GM18519 (cell line): ENCODE measurements around the gene TNNC2.
"Not testable (repeated sequence)": the region's sequence is repeated elsewhere in the genome, so short reads cannot be mapped to it uniquely, and the experiment has no call there.

ENCODE experiments used
- ATAC-seq: cut with Tn5 transposase; IDR thresholded peaks from one replicate; pipeline ENCODE4 v1.9.1; 2021; ENCODE audit warnings: mild to moderate bottlenecking, moderate library complexity; ENCODE audit not compliant: unreplicated experiment, low FRiP score

The TNNC2 gene

DNA sequence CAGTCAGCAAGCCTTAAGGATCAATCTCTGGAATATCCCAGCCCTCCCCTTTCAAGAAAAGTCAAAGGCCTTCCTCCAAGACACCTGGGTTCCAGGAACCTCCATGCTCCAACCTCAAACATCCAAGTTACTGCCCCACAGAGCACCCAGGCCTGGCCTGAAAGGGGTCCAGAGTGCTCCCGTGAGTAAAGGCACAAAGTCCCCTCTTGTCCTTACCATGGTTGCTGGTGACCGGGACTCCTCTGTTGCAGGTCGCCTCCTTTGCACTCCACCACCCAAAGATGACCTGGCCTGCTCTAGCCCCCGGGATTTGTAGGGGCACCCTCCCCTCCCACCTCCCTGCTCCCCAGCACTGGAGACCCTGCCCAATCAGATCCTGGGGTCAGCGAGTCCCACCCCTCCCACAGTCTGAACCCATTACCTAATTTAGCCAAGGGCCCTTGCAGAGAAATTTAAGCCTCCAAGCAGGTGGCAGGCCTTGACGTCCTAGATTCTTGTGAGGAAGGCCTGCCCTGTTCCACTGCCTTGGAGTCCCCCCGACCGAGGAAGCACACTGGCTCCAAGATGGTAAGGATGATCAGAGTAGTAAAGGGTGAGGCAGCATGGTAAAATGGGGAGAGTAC, at the start of gene TNNC2:
Gene TNNC2, minus strand, starts transcription at position 283 of the 623 bp plus-strand sequence. Its CDS starts 64 bp downstream, at position 219.
- no peak for ATAC-seq

DNA sequence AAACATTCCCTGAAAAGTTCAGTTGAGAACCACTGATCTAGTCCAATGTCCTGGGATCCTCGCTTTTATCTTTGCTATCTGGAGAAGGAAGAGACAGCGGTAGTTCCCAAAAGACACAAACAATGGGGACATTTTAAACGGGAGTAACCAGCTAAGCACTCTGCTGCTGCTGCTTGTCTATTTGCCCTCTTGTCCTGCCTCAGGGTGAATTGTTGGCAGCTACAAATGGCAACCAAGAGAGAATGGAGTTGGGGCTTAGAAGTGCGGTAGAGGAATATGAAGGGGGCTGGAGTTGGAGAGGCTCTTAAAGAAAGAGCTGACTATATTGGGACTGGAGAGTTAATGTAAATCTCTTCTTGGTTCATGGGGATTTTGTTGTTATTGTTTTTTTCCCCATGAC, 47.5 kb upstream of the TNNC2 start:
- no peak for ATAC-seq

GRCh38 chr20:45874104-45874481, 47.0 kb upstream of the TNNC2 start:
- not testable (repeated sequence) for ATAC-seq

- no peak for ATAC-seq
Observed at GRCh38 chr20:45873409-45874103, 46.4 kb upstream of the TNNC2 start.

DNA sequence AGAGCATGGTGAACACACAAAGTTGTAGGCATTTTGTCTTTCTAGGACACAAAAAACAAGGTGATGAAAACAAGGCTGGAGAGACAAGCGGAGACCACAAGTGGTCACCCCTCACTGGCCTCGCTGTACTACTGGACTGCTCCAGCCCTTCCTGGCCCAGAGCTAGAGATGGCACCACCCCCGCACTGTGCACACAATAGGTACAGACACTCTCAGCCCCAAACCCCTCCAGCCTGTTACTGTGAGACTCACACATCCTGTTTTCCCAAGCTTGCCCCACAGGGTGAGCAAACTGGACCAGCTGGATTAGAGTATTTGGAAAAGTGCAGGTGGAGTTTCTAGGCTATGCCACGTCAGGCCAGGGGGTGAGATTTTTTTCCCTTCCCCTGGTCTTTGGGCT, 45.5 kb upstream of the TNNC2 start:
- no peak for ATAC-seq

DNA sequence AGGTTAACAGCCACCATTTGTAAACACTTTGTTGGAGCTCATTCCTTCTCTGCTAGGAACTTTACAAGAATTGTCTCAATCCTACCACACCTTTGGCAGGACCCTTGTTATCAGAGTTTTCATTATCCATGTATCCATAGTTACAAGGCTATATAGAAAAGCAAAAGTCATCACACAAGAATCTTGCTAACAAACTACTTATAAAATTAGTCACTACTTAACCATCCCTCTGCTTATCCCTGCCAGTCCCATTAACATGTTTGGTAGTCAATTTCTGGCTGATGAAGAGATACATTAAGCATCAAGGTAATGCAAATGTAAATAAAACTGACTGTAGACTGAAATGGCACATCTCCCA, 40.7 kb upstream of the TNNC2 start:
- ATAC-seq = no peak

GRCh38 chr20:45867136-45867818, 40.2 kb upstream of the TNNC2 start:
- no peak for ATAC-seq

GRCh38 chr20:45866454-45866853, 39.3 kb upstream of the TNNC2 start:
- no peak for ATAC-seq

GRCh38 chr20:45863543-45864470, 36.7 kb upstream of the TNNC2 start:
- no peak for ATAC-seq

DNA sequence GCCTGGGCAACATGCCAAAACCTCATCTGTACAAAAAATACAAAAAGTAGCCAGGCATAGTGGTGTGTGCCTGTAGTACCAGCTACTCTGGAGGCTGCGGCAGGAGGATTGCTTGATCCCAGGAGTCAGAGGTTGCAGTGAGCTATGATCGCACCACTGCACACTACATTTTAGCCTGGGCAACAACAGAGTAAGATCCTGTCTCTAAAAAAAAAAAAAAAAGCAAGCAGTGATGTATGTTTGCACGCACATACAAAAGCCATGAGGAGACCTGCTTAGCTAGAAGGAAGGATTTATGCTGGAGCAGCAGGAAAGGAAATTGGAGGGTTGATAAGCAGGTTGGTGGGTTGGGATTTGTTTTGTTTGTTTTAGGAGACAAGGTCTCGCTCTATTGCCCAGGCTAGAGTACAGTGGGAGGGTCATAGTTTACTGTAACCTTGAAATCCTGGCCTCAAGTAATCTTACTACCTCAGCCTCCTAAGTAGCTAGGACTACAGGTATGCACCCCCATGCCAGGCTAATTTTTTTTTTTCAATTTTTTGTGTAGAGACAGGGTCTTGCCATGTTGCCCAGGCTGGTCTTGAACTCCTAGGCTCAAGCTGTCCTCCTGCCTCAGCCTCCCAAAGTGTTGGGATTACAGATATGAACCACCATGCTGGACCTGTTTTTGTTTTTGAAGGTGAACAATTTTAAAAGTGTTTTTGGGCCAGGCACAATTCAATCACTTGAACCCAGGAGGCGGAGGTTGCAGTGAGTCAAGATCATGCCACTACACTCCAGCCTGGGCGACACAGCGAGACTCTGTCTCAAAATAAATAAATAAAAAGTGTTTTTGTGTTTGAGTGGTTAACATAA, 34.3 kb upstream of the TNNC2 start:
- no peak for ATAC-seq

DNA sequence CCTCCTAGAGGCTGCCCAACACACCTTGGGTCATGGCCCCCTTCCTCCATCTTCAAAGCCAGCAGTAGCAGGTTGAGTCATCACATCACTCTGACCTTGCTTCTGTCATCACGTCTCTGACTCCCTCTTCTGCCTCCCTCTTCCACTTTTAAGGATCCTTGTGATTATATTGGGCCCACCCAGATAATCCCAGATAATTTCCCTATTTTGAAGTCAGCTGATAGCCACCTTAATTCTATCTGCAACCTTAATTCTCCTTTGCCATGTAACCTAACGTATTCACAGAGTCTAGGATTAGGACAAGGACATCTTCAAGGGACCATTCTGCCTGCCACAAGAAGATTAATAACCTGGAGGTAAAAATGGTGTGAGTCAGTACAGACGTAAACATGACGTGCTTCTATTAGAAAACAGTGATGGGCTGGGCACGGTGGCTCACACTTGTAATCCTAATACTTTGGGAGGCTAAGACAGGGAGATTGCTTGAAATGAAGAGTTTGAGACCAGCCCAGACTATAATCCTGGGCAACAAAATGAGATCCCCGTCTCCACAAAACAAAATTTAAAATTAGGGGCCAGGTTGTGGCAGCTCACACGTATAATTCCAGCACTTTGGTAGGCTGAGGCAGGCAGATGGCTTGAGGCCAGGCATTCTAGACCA, 33.6 kb upstream of the TNNC2 start:
- ATAC-seq = no peak

- no peak for ATAC-seq
Observed at GRCh38 chr20:45859916-45860315, 32.8 kb upstream of the TNNC2 start.

- ATAC-seq = no peak
Observed at GRCh38 chr20:45857882-45858216, 30.7 kb upstream of the TNNC2 start.

GRCh38 chr20:45857114-45857881, 30.2 kb upstream of the TNNC2 start, which contains the start of the genes ACOT8 and ZSWIM3:
ACOT8 (minus strand) TSS chr20:45857392; CDS start chr20:45857315, 77 bp downstream.
ZSWIM3 (plus strand) TSS chr20:45857614; CDS start chr20:45857826, 212 bp downstream.
- ATAC-seq = peak; percentile 90

GRCh38 chr20:45853484-45853883, 26.4 kb upstream of the TNNC2 start:
- no peak for ATAC-seq

DNA sequence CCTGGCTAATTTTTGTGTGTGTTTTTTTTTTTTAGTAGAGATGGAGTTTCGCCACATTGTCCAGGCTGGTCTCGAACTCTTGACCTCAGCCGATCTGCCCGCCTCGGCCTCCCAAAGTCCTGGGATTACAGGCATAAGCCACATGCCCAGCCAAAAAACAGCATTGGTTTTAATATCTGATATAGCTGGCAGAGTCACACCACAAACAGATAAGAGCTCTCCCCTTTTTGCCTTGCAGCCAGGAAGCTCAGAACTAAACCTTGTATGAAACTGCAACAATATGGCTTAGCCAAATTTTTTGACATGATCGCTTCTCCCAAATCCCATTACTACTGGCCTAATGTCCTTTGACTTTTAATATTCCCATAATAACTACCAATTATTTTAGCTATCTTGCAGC, 25.2 kb upstream of the TNNC2 start:
- ATAC-seq = no peak

DNA sequence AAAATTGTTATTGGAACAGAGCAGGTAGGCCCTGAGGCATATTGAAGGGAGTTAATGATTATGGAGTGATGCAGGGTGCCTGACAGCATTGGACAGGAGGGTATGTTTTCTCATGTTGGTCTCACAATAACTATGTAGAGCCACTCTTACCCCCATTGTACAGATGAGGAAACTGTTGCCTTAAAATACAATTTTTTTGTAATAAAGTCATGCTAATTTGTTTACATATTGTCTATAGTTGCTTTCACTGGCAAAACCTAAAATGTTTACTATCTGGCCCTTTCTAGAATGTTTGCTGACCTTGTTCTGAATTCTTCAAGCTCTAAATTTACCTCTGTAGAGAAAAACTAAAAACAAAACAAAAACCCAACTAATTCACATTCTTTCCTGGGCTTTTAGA, 24.4 kb upstream of the TNNC2 start:
- no peak for ATAC-seq

GRCh38 chr20:45850926-45851325, 23.8 kb upstream of the TNNC2 start:
- no peak for ATAC-seq

DNA sequence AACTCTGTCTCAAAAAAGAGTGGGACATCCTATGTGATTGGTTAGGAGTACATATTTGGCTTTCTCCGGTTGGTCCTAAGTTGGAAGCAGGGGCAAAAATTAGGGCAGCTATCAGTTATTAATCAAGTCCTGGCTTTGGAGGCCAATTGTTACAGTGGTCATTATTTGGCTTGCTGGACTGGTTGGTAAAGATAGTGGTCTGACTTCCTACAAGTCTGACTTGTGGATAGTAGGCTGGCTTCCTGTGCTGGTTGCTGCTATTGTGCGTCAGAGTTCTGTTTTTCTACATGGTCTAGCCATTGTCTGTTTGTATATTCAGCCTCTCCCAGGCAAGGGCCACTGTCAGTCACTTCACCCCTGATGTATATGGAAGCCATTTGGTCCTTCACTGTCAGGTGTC, 23.1 kb upstream of the TNNC2 start:
- no peak for ATAC-seq
